Stimulated activated CD8-positive, alpha-beta memory T cell treated with anti-CD3 and anti-CD28 coated beads, Interleukin-15, amount 100 ng/mL, for 4 hours (primary cell): ENCODE data around the gene COPB2.

Experiments used
- DNase-seq, 2 donors: peaks; one replicate each; pipeline ENCODE4 v3.0.0-alpha.2; 2020; ENCODE audit warnings: low read depth in 2 of 2

COPB2 gene

GRCh38 chr3:139307601-139308555 lies 81.6 kb downstream of the COPB2 start:
- DNase-seq = no peak
